Inferior parietal cortex (tissue), 1 donor: Measurements from ENCODE around the gene RFPL3.
"Not testable (repeated sequence)": the region's sequence is repeated elsewhere in the genome, so short reads cannot be mapped to it uniquely, and the experiment has no call there.

Experiments
- DNase-seq: peaks from one replicate; pipeline ENCODE4 v3.0.0-alpha.2; 2016; ENCODE audit errors: extremely low spot score

Gene RFPL3

DNA sequence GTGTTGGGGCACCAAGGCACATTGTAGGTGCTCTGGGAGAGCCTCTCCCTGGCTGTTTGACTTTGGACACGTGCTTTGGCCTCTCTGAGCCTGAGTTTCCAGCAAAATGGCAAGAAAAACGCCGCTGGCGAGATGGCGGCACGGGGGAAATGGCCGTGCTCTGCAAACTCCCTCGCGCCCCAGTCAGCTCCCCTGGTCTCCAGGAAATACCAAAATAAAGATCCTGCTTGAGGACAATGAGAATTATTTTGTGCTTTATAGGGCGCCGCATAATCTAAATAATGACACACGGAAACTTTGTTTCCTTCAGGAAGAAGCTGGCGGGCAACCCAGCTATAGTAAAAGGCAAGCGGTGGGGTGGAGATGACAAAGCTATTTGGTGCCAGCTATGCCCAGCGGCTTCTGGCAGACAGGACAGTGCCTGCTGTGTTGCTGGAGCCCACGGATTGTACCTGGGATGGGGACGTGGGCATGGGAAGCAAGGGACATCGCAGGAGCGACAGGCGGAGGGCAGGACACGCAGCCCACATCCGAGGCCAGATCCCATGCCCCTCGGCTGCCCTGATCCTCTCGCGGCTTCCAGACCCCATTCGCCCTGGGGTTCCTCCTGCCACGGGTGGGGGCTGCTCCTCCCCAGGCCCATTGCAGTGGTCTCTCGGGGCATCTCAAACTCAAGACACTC, 26.3 kb upstream of the RFPL3 start:
- DNase-seq = no peak

DNA sequence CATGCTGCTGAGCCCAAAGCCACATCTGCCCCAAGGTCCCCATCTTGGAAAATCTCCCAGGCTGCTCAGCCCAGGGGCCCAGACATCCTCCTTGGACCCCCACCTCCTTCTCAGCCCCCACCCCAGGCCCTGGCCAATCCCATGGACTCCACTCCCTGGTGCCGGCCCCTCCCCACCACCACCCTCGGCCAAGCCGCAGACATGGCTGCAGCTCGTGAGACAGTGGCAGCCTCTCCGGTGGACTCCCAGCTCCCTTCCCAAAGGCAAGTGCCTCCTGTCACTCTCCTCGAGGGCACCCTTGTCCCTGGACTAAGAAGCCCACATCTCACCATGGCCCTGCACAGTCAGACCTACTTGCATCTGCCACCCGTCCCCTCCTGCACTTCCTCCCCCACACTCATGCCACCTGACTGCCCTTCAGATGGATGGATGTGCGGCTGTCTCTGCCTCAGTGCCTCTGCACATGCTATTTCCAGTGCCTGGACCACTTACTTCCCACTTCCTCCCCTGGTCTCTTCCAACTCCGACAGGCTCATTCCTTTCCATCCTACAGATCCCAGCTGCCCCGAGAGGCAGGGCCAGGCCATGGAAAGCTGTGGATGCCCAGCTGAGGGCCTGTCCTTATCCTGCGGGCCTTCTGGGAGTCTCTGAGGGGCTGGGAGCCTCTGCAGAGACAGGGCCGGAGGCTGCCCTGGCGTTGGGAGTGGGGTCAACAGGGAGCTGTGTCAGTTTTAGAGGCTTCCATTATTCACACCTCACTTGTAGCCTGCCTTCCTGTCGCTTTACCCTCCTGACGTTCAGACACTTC, 25.5 kb upstream of the RFPL3 start:
- DNase-seq = no peak

DNA sequence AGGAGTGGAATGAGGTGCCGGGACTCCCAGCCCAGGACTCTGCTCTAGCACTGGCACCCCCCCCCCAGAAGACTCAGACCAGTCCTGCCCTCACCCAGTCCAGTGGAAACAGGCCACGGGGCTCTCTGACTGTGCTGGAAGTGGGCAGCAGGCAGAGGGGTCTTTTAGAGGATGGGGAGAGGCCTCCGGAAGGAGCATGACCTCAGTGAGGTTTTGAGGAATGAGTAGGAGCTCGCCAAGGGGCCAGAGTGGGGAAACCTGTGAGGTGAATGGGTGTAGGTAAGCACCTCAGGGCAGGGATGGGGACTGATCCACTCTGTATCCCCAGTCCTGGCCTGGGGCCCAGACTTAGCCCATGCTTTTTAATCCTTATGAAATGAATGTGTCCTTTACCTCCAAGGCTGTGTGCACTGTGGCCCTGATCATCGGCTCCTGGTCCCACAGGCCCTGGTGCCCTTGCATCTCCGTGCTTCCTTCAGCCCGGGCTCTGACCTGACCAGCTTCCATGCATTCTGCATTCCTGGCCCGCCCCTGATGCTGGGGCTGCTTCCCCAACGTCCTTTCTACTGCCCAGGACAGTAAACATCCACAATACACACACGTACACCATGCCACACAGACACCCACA, 24.4 kb upstream of the RFPL3 start:
- DNase-seq = no peak

DNA sequence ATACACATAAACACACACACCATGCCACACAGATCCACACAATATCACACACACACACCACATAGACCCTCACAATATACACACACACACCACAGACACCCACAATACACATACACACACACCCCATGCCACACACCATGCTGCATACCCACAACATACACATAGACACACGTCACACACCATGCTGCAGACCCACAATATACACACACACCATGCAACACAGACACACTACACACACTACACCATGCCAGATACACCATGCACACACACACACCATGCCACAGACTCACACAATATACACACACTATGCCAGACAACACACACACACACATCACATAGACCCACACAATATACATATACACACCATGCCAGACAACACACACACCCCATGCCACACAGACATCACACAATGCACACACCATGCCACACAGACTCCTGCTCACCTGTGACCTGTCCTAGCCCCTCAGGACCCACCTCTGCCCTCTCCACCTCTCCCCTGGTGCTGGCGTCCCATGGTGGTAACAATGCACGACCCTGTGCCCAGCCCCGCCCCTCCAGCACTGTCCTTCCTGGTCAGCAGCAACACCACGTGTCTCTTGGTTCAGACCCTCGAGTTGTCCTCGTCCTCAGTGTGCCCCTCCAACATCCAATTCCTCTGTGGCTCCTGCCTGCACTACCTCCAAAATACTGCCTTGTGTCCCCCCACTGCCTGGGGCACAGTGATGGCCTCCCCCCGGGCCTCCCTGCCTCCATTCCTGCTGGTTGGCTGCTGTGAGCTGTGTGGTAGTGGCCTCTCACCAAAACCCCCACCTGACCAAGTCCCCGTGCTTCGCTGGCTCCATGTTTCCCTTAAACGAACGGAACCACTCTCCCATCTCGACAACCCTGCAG, 23.7 kb upstream of the RFPL3 start:
- no peak for DNase-seq

DNA sequence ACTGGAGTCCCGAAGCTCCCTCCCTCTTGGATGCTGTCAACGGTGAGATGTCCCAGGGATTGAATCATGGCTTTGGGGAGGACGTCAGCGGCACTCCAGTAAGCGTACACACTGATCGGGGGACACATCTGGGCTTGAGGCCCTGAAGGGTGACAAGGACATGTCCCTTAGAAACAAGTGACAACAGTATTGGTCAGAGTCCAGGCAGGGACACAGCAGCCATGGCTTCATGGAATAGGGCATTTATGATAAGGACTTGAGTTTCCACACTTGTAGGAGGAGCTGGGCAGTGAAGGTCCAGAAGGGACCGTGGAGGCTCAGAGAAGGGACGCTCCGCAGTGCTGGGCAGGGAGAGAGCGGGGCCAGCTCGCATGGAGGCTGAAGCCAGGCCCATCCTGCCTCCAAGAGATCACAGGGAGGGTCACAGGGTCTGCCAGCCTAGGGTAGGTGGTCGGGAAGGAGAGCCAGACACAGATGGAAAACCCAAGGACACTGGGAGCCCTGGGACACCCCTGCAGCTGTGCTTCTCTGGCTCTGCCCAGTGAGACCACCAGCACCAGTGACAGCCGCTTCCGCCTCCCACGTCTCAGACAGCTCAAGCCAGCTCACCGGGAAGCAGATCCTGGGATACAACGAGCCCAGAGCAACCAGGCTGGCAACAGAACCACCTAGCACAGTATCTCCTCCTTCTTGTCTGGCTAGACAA, 22.9 kb upstream of the RFPL3 start:
- no peak for DNase-seq

DNA sequence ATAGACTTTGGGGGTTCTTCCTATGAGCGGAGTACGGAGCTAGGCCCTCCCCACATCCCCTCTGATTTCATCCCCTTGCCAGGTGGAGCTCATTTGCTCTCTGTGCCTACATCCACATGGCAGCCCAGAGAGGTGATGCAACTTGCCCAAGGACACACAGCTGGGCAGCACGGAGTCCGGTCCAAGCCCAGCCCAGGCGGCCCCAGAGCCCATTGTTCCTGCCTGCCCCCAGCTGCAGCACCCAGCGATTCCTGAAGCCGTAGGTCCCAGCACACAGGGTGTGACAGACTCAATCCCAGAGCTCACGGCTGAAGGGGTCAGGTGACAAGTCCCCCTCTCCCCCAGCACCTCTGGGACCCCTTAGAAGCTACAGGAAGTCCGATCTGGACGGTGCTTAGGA, 22.2 kb upstream of the RFPL3 start:
- no peak for DNase-seq

DNA sequence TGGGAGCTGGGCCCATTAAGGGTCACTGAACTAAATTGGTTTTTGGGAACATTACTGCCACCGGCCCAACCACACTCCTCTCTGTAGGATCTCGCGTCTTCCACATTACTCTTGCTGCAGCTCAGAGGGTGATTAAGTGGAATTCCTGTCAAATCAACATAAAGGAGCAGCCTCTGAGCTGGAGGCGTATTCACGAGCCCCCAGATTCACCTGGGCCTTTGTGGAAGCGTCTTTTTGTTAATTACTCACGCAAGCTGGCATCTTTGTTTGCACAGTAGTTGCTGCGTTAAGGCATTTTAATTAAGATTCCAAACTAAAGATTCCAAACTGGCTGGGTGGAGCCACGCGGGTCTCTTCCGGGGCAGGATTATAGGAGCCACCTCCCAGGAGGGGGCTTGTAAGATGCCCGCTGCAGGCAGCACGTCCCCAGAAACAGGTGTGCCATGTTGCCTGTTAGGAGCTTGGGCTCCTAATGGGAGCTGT, 21.5 kb upstream of the RFPL3 start:
- DNase-seq = no peak

DNA sequence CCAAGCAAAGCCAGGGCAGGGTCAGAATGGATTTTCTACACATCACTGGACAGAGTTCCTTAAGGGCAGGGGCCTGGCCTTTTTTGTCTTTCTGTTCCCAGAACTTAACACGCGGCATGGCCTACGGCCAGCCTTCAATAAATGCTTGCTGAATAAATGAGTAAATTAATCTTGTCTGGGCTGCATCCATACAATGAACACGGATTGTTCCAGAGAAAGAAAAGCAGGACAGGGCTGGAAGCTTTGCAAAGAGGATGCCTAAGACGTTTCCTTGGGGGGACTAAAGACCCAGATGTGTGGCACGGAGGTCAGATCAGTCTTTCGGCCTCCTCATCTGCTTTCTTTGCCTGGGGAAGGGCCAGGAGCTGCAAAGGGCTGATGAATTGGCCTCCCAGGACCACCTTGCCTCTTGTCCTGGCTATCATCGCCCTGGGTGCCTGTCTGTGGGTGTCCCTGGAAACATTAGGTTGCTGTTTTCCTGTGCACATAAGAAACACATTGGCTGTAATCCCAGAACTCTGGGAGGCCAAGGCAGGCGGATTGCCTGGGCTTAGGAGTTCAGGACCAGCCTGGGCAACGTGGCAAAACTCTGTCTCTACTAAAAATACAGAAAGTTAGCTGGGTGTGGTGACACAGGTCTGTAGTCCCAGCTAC, 20.8 kb upstream of the RFPL3 start:
- DNase-seq = no peak

DNA sequence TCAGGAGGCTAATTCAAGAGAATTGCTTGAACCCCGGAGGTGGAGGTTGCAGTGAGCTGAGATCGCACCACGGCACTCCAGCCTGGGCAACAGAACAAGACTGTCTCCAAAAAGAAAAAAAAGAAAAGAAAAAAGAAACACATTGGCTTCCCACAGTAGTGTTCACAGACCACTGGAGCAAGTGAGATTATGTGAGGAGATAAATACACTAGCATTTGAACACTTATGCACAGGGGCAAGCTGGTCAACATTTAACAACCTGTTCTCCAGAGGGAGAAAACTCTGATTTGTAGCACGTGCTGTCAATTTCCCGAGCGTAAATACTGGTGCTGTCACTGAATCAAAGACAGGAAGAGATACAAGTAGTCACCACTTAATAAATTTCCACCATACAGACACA, 20.2 kb upstream of the RFPL3 start:
- not testable (repeated sequence) for DNase-seq

DNA sequence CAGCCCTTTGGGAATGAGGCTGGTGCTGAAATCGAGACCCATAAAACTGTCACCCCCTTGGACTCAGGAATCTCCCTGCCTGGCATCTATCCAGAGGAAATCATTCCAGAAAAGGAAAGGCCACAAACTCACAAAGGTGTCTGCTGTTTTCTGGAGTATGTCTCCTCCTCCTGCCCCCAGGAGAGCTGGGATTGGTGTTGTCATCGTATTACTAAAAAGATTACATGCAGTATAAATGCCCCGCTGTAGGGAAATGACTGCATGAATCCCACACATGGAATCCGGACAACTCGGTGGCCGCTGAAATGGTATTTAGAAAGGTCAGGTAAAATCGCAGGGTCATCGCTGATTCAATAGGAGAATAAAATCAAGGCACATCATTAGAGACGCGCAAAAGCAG, 18.9 kb upstream of the RFPL3 start:
- DNase-seq = no peak

DNA sequence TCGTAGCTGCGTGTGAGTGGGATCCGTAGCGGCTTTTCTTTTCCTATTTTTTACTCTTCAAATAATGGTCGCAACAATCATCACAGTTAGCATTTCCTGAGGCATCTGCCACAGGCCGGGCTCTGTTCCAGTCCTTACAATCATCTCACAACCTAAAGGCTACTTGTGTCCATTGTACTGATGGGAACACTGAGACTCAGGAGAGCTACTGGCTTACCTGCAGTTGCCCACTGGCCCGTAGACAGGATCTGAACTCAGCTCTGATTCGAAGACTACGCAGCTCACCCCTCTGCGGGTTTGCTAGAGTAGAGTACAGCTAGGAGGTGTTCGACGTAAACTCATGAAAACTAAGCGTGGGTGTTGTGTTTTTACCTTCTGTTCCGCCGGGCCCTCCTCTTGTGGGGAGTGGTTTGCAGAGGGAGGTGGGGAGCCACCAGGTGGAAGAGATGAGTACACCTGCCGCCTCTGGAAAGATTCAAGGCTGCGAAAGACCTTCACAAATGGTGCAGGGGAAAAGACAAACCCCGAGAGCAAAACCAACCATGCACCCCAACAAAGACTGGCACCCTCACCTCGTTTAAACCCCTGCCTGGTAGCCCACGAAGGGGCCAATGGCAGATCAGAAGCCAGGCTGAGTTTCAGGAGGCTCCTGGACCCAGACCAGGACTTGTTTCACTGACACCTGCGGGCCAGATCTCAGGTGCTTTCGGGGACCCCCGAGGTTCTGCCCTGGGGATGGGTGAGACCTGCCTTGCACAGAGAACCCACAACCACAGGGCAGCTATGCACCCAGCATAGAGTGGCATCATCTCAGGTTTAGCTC, 18.3 kb upstream of the RFPL3 start:
- DNase-seq = no peak

DNA sequence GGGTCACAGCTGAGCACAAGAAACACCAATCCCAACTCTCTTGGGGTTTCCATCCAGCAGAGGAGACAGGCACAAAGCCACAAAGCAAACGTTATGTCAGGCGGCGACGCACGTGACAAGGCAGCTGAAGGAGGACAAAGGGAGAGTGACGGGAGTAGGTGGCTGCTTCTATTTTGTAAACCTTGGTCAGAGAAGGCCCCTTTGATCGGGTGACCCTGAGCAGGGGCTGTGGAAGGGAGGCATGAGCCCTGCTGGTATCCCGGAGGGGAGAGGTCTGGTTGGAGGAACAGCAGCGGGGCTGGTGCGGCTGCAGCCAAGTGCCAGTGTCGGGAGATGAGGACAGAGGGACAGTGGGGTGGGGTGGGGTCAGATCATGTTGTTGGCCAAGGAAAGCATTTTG, 17.3 kb upstream of the RFPL3 start:
- no peak for DNase-seq

DNA sequence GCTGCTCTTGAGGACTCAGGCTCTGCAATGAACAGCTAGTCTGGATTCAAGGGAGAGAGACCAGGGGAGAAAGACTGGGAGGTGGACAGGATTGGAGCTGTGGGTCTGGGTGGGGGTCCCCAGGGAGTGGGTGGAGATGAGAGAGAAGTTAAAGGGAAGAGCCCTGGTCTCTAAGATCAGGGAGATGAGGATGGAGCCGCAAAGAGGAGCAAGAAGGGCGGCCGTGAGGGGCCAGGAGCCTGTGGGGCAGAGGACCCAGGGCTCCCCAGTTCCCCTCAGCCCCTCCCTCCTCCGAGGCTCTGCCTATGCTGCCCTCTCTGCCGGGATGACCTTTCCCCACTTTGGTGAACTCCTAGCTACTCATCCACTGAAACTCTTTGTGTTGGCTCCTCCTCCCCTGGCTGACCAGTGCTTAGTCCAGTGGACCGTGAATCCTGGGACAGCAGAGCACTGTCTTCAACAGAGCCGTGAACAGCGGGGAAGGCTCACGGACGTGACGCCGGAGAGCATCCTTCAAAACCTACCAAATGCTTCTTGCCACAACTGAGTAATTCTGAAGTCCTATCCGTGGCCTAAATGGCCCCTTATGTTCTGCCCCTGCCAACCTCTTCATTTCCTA, 16.4 kb upstream of the RFPL3 start:
- DNase-seq = no peak

DNA sequence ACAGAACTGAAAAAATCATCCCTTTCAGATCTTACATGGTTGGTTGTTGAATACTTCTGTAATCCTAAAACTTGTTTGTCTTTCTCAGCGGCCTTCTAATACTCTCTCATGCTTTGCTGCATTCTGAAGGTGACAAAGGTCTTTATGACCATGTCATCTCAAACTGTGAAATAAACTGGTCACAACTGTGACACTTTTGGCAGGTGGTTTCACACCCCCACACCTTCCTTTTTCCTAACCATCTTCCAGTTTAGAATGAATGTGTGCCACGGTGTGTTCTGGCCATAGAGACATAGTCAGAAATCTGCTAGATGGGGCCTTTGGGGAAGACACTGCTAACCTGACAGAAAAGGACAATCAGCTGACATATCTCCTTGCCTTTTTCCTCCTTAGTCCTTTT, 14.7 kb upstream of the RFPL3 start:
- DNase-seq = no peak

DNA sequence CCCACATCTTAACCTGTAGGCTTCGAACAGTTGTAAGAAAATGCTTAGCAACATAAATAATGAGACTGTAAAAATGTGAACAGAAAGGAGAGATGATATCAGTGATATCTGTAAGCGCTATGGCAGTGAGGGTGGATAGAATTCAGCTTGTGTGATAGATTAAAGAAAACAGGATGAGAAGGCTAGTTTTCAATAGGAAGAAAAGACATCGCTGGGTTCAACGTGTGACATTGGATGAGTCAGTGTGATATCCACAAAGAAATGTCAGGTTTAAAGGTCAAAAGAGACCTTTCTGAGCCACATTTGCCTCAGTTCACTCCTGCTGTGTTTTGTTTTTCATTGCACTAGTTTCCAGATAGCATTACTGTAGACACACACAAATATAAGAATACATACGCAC, 13.7 kb upstream of the RFPL3 start:
- DNase-seq = no peak

DNA sequence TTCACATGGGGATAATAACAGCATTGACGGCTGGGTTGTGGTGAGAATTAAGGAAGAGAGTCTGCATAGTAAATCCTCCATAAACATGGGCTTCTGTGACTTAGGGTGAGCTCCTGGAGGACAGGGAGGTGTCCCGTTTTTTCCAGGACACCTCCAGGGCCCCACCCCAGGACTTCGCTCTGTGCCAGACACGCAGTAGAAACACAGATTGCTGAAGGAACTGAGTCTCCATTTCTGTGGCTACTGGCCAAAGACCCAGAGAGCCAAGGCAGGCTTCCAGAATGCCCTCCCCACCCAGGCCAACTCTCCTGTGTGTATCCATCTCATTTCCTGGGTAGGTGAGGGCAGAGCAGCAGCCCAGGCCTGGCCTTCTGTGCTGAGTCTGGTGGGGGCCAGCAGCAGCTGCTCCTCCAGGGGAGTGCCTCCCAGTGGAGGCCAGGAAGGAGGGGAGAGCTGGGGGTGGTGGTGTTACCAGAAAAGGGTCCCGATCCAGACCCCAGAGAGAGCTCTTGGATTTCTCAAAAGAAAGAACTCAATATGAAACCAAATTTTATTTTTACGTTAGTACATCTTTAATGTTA, 9.5 kb upstream of the RFPL3 start:
- DNase-seq = no peak

DNA sequence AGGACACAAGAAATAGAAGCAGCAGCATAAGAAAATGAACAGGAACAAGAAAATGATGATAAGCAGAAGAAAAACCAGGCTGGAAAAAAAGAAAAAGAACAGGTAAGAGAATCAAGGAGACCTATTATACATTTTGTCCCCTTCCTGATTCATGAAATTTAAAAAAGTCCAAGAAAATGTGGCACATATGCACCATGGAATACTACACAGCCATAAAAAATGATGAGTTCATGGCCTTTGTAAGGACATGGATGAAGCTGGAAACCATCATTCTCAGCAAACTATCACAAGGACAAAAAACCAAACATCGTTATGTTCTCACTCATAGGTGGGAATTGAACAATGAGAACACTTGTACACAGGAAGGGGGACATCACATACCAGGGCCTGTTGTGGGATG, 5.8 kb upstream of the RFPL3 start:
- DNase-seq = not testable (repeated sequence)

DNA sequence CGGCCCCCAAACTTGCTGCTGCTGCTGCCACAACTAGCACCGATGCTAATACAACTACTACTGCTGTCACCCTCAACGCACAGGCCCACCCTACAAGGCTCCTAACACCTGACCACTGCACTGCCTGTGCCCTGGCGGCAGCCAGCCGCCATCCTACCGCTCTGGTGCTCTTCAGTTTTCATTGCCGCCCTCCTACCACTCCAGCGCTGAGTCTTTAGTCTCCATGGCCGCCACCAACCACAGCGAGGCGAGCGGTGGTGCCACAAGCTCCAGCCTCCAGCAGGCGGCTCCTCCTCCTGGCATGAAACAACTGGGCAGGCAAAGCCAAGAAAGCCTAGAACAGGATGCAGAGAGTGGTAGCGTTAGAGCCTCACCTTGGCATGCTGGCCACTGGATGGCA, 5.0 kb upstream of the RFPL3 start:
- DNase-seq = no peak

DNA sequence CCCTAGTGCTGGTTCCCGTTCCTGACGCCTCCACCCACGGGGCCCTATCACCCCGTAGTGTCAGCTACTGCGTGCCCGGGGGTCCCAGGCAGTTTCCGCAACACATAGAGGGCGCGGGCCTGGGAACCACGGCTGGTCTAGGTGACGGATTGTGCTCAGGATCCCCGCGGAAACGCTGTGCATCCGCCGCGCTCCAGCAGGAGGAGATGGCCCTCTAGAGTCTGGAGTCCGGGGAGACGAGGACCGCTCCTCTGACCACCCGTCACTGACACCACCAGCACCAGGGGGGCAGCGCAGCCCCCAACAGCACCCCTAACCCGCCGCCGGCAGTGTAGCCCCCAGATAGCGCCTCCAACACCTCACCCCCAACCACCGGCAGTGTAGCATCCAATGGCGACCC, 4.4 kb upstream of the RFPL3 start:
- DNase-seq = no peak
